HCT116 (cell line): ENCODE measurements around the gene WDR64. TPM values are rescaled to one million over a fixed set of nuclear protein-coding genes. Genes with fewer than 3 reads are reported as not detected.

Experiments used
- ATAC-seq: fragments of 200-7000 bp; cut with Tn5 transposase; 2 replicates; pipeline ENCODE4 v1.9.1; 2020; ENCODE audit warnings: mild to moderate bottlenecking, moderate library complexity
- BruUV-seq: library from RNA; stranded (reverse); fragments of 400-500 nt; replicated peaks from 2 replicates; lab custom pipeline; 2021; lab: Mats Ljungman, UMichigan
- CTCF ChIA-PET: fragments of 300-600 bp; sonication (Branson Sonifier 250); formaldehyde crosslinking; loops from one replicate; lab custom pipeline; 2021; ENCODE audit warnings: antibody characterized with exemption; lab: Charles Lee
- POLR2A ChIA-PET: fragments of 300-600, 350-600 bp; sonication (Branson Sonifier 250); formaldehyde crosslinking; loops from one replicate; lab custom pipeline; 2021; ENCODE audit warnings: antibody characterized with exemption; lab: Charles Lee
- RAD21 ChIA-PET, 2 experiments: fragments of 300-600 bp; sonication (Branson Sonifier 250); formaldehyde crosslinking; loops; one replicate each; lab custom pipeline; 2023; ENCODE audit warnings: low total read pairs in 2 of 2; ENCODE audit not compliant: uncharacterized antibody in 2 of 2, unreplicated experiment in 2 of 2, low non-redundant PET in 1 of 2; lab: Charles Lee
- DNase-seq: peaks from one replicate; pipeline ENCODE4 v3.0.0-alpha.2; 2010; ENCODE audit warnings: low read depth, low spot score
- H2AFZ ChIP-seq: fragments of 200-600 bp; shearing (Covaris generic), sonication (generic); 2 replicates; pipeline ENCODE4 v1.6.1; 2017; ENCODE audit warnings: low read depth, mixed run types, mixed read lengths, antibody characterized with exemption, low read length; ENCODE audit not compliant: poor library complexity, severe bottlenecking
- H3K27ac ChIP-seq: 2 replicates; pipeline ENCODE4 v1.5.1; 2012; ENCODE audit warnings: low read depth, low read length
- H3K27me3 ChIP-seq: fragments of 200-600 bp; sonication (generic); 2 replicates; pipeline ENCODE4 v1.6.1; 2016; ENCODE audit warnings: mixed run types, low read length, mixed read lengths; ENCODE audit not compliant: insufficient read depth
- H3K36me3 ChIP-seq, 2 experiments: fragments of 200-500 bp in 1 of 2; fragments of 200-600 bp in 1 of 2; sonication (Bioruptor generic) in 1 of 2; sonication (generic) in 1 of 2; 2 replicates each; pipeline versions ENCODE4 v1.5.1 to v1.6.1; 2014 to 2016; ENCODE audit warnings: low read length in 2 of 2, inconsistent platforms in 1 of 2, mixed read lengths in 1 of 2, mixed run types in 1 of 2; ENCODE audit not compliant: insufficient read depth in 2 of 2, control insufficient read depth in 1 of 2
- H3K4me1 ChIP-seq, 2 experiments: fragments of 200-600 bp in 1 of 2; sonication (generic) in 1 of 2; 2 replicates each; pipeline versions ENCODE4 v1.5.1 to v1.6.1; 2012 to 2017; ENCODE audit warnings: low read length in 2 of 2, inconsistent platforms in 1 of 2, mild to moderate bottlenecking in 1 of 2, mixed read lengths in 1 of 2, mixed run types in 1 of 2, moderate library complexity in 1 of 2; ENCODE audit not compliant: insufficient read depth in 2 of 2, control insufficient read depth in 1 of 2
- H3K4me2 ChIP-seq: fragments of 200-600 bp; sonication (generic); 2 replicates; pipeline ENCODE4 v1.6.1; 2017; ENCODE audit warnings: mixed run types, low read length, mixed read lengths
- H3K4me3 ChIP-seq, 2 experiments: fragments of 200-600 bp in 1 of 2; sonication (generic) in 1 of 2; replicated peaks in 1 of 2; 2 replicates each; pipeline ENCODE4 v1.5.1; 2011 to 2016; ENCODE audit warnings: low read length in 2 of 2, control low read depth in 1 of 2, low read depth in 1 of 2, mild to moderate bottlenecking in 1 of 2, mixed read lengths in 1 of 2, mixed run types in 1 of 2
- H3K79me2 ChIP-seq: fragments of 200-600 bp; sonication (generic); 2 replicates; pipeline ENCODE4 v1.6.1; 2017; ENCODE audit warnings: mild to moderate bottlenecking, mixed run types, low read length, moderate library complexity, mixed read lengths; ENCODE audit not compliant: insufficient read depth
- H3K9ac ChIP-seq: fragments of 200-600 bp; sonication (generic); 2 replicates; pipeline ENCODE4 v1.6.1; 2016; ENCODE audit warnings: low read length, mixed read lengths
- H3K9me2 ChIP-seq: fragments of 200-600 bp; sonication (generic), shearing (Covaris generic); 2 replicates; pipeline ENCODE4 v1.6.1; 2017; ENCODE audit warnings: mixed run types, mild to moderate bottlenecking, moderate library complexity; ENCODE audit not compliant: insufficient read depth
- H3K9me3 ChIP-seq, 2 experiments: fragments of 200-500 bp in 1 of 2; fragments of 200-600 bp in 1 of 2; sonication (Bioruptor generic) in 1 of 2; sonication (generic) in 1 of 2; 2 replicates each; pipeline ENCODE4 v1.6.1; 2014 to 2017; ENCODE audit warnings: low read length in 2 of 2, mixed read lengths in 2 of 2, inconsistent platforms in 1 of 2, low read depth in 1 of 2, mild to moderate bottlenecking in 1 of 2, mixed run types in 1 of 2, moderate library complexity in 1 of 2; ENCODE audit not compliant: control insufficient read depth in 1 of 2, insufficient read depth in 1 of 2
- H4K20me1 ChIP-seq: fragments of 200-600 bp; sonication (generic), shearing (Covaris generic); 2 replicates; pipeline ENCODE4 v1.6.1; 2017; ENCODE audit warnings: mixed run types, mild to moderate bottlenecking, moderate library complexity; ENCODE audit not compliant: insufficient read depth
- ATF3 ChIP-seq: IDR thresholded peaks from 2 replicates; pipeline ENCODE4 v1.6.1; 2012
- CBX3 ChIP-seq: IDR thresholded peaks from 2 replicates; pipeline ENCODE4 v1.6.1; 2012; ENCODE audit warnings: low read depth
- CEBPB ChIP-seq: IDR thresholded peaks from 2 replicates; pipeline ENCODE4 v1.6.1; 2012; ENCODE audit warnings: low read depth
- CTCF ChIP-seq, 3 experiments: fragments of 200-600 bp in 1 of 3; sonication (generic) in 1 of 3; IDR thresholded peaks in 2 of 3; conservative IDR thresholded peaks in 1 of 3; 2 replicates each; pipeline ENCODE4 v1.5.1; 2012 to 2017; ENCODE audit warnings: low read depth in 2 of 3, low read length in 2 of 3, antibody characterized with exemption in 1 of 3, borderline replicate concordance in 1 of 3, control low read depth in 1 of 3, mild to moderate bottlenecking in 1 of 3, mixed read lengths in 1 of 3, mixed run types in 1 of 3, moderate library complexity in 1 of 3; ENCODE audit not compliant: insufficient read depth in 1 of 3
- EGR1 ChIP-seq: IDR thresholded peaks from 2 replicates; pipeline ENCODE4 v1.6.1; 2012; ENCODE audit warnings: low read depth
- EZH2 ChIP-seq: fragments of 200-600 bp; sonication (generic); IDR thresholded peaks from 2 replicates; pipeline ENCODE4 v1.6.1; 2017; ENCODE audit warnings: antibody characterized with exemption, mixed run types
- JUND ChIP-seq: IDR thresholded peaks from 2 replicates; pipeline ENCODE4 v1.6.1; 2012
- MAX ChIP-seq: IDR thresholded peaks from 2 replicates; pipeline ENCODE4 v1.6.1; 2012
- POLR2A ChIP-seq: IDR thresholded peaks from 2 replicates; pipeline ENCODE4 v1.7.0; 2011; ENCODE audit warnings: borderline replicate concordance; ENCODE audit not compliant: insufficient read depth, insufficient read length; ENCODE audit errors: extremely low read depth
- POLR2AphosphoS5 ChIP-seq: IDR thresholded peaks from 2 replicates; pipeline ENCODE4 v1.6.1; 2011; ENCODE audit warnings: mild to moderate bottlenecking, low read depth, low read length, moderate library complexity
- RAD21 ChIP-seq: IDR thresholded peaks from 2 replicates; pipeline ENCODE4 v1.6.1; 2012; ENCODE audit warnings: low read depth, mild to moderate bottlenecking
- REST ChIP-seq: IDR thresholded peaks from 2 replicates; pipeline ENCODE4 v1.6.1; 2012; ENCODE audit warnings: low read depth
- SIN3A ChIP-seq: IDR thresholded peaks from 2 replicates; pipeline ENCODE4 v1.6.1; 2012; ENCODE audit warnings: low read depth
- SRF ChIP-seq: IDR thresholded peaks from 2 replicates; pipeline ENCODE4 v1.6.1; 2012; ENCODE audit warnings: low read depth
- TCF7L2 ChIP-seq: IDR thresholded peaks from 2 replicates; pipeline ENCODE4 v1.7.0; 2011; ENCODE audit warnings: borderline replicate concordance, inconsistent platforms; ENCODE audit not compliant: insufficient read depth, insufficient read length; ENCODE audit errors: extremely low read depth
- ZBTB33 ChIP-seq: IDR thresholded peaks from 2 replicates; pipeline ENCODE4 v1.6.1; 2011; ENCODE audit warnings: mild to moderate bottlenecking, low read length, moderate library complexity; ENCODE audit not compliant: insufficient replicate concordance; ENCODE audit errors: extremely low read depth
- ZFX ChIP-seq: fragments of 450-650 bp; IDR thresholded peaks from 2 replicates; pipeline ENCODE4 v1.6.1; 2017
- ZNF274 ChIP-seq: fragments of 200-500 bp; sonication (Bioruptor generic); IDR thresholded peaks from 2 replicates; pipeline ENCODE4 v1.6.1; 2014; ENCODE audit warnings: mild to moderate bottlenecking, low read depth, low read length, inconsistent platforms
- intact Hi-C: fragments of 100-400 bp; cut with micrococcal nuclease; formaldehyde crosslinking; loops from 2 replicates; pipeline ENCODE4 v1.10.0; 2022
- total RNA-seq: library from RNA; stranded (reverse); gene quantifications from one replicate; pipeline ENCODE4 v1.2.1, GENCODE V29; 2021; ENCODE audit not compliant: unreplicated experiment

The WDR64 gene
- total RNA-seq, 1 experiment from 2014 or later = not detected

- TF ChIP-seq JUND (no peak), ATF3 (no peak), REST (no peak), CTCF (IDR thresholded peaks at IDR 0.05 in 2 of 3, conservative IDR thresholded peaks at IDR 0.05 in 1 of 3; ENCODE audit: borderline replicate concordance in 1 of 3, insufficient read depth in 1 of 3, low read depth in 2 of 3, low read length in 2 of 3) (no peak), POLR2A (no peak), EGR1 (no peak), EZH2 (no peak), ZNF274 (no peak), CEBPB (no peak), POLR2AphosphoS5 (no peak), TCF7L2 (no peak), SIN3A (no peak), ZFX (no peak), RAD21 (no peak), MAX (no peak), CBX3 (no peak), ZBTB33 (no peak), SRF (no peak)
- TF ChIP-seq, all 23 proteins: peak for 0
- no peak overlapping the region for H3K4me3 ChIP-seq
- no peak overlapping the region for H3K4me2 ChIP-seq
- no peak for ATAC-seq
- no peak overlapping the region for H3K27ac ChIP-seq
- intact Hi-C loops = no loop called here
- H3K4me1 ChIP-seq = no peaks in the 10 kb centered on the region
- H3K9me2 ChIP-seq = no peaks in the 10 kb centered on the region
- CTCF ChIA-PET = no interaction called here
- no peaks in the 10 kb centered on the region for H3K36me3 ChIP-seq
- no peak overlapping the region for H2AFZ ChIP-seq
- H4K20me1 ChIP-seq = no peaks in the 10 kb centered on the region
- H3K9ac ChIP-seq = no peak overlapping the region
- H3K79me2 ChIP-seq = no peaks in the 10 kb centered on the region
- H3K9me3 ChIP-seq = no peaks in the 10 kb centered on the region
- no peak for DNase-seq
- RAD21 ChIA-PET = no interaction called here
- POLR2A ChIA-PET = interaction anchor here (0.6 kb wide), 1 partner anchor 74 kb away, joined by 4 read pairs; the partner anchor contains the start of genes CHML and OPN3
- H3K27me3 ChIP-seq = no peaks in the 10 kb centered on the region
- no TSS peak for BruUV-seq
Observed at GRCh38 chr1:241714321-241715218, 62.5 kb downstream of the WDR64 start.
